ENCODE results near the gene SETDB1.

Gene SETDB1

GRCh38 chr1:150976879-150977694 lies 50.9 kb downstream of the SETDB1 start:
- DNase-seq = no peak

- peak; percentile 83 for DNase-seq
Observed at GRCh38 chr1:150979092-150980056, 53.2 kb downstream of the SETDB1 start.

- peak; percentile 72 for DNase-seq
Observed at GRCh38 chr1:150981177-150981804, 55.1 kb downstream of the SETDB1 start.

DNA sequence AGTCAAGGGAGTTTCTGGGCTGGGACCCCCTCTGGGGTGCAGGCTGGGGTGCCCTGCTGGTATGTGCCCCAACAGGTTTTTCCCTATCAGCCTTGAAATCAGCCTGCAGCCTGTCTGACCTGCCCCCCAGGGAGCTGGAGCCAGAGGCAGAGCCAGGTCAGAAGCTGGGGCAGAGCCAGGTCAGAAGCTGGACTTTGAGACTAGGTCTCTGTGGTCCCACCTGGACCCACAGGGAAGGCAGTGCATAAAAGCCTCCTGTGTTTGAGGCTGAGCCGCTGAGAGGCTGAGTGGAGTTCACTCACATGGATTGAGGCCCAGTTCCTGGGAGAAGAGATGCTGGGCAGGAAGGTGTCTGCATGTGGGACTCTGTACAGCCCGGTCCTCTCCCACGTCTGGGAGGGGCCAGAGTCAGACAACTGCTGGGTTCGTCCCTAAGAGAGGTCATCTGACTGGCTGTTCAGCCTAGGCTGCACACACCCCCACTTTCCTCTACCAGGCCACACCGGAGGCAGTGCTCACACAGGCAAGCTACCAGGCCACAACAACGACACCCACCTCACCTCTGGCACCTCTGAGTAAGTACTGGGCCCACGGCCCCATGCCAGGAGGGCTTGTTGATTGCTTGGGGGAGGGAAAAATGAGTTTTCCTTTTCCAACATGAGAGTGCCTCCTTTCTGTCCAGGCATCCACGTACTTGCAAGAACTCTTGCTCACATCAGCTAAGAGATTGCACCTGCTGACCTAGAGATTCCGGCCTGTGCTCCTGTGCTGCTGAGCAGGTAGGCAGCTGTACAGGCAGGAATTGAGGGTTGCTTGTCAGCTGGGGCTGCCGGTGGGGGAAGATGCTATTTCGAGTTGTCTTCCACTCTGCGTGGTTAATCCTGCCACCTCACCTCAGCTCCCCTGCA lies 55.9 kb downstream of the SETDB1 start, which contains the start of gene ANXA9:
Gene ANXA9, plus strand, starts transcription at position 488 of the 908 bp plus-strand sequence. CDS start 814 bp downstream, outside the sequence.
- no peak for DNase-seq

DNA sequence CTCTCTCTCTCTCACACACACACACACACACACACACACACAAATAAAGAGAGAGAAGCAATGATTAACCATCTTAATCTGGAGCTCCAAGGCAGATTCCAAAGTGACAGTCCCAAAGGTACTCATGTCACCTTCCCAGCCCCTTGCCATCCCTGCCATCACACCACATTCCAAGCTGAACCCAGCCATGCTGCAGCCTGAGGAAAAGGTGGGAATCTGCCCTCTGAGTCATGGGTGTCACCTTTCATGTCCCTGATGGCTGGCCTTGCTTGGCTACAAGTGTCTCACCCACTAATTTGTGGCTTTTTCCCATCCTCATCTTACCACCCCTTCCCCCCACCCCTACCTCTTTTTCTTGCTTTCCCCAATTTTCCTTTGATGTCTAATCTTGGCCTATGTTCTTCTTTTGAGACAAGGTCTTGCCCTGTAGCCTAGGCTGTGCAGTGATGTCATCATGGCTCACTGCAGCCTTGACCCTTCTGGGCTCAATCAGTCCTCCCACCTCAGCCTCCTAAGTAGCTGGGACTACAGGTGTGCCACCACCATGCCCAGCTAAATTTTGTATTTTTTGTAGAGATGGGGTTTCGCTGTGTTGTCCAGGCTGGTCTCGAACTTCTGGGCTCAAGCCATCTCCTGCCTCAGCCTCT lies 59.1 kb downstream of the SETDB1 start:
- DNase-seq = no peak

DNA sequence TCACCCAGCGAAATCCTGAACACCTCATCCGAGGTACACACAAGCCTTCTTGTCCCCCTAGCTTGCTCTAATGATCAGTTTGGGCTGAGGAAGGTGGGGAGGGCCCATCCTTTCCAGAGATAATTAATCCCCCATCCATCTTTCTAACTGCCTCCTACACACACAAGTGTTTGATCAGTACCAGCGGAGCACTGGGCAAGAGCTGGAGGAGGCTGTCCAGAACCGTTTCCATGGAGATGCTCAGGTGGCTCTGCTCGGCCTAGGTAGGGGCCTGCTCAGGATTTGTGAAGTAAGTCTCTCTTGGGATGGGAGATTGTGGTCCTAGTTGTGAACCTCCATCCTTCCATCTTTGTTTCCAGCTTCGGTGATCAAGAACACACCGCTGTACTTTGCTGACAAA lies 61.8 kb downstream of the SETDB1 start:
- DNase-seq = no peak

- DNase-seq = no peak
Observed at GRCh38 chr1:150992626-150993025, 66.5 kb downstream of the SETDB1 start.

GRCh38 chr1:150994248-150994647 lies 68.1 kb downstream of the SETDB1 start:
- DNase-seq = no peak

DNA sequence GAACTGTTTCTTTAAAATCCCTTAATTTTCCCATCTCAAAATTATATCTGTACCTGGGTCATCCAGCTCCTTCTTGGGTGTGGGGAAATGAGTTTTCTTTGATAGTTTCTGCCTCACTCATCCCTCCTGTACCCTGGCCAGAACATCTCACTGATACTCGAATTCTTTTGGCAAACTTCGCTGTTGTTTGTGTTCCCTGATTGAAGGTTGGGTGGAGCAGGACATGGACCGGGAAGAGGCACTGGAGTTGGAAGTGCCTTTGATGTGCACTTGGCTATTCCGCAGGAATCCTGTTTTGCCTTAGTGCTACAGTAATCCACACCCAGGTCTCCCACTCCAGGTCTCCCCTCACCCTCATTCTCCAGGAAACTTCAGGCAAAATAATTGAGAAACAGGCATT lies 69.3 kb downstream of the SETDB1 start:
- no peak for DNase-seq

DNA sequence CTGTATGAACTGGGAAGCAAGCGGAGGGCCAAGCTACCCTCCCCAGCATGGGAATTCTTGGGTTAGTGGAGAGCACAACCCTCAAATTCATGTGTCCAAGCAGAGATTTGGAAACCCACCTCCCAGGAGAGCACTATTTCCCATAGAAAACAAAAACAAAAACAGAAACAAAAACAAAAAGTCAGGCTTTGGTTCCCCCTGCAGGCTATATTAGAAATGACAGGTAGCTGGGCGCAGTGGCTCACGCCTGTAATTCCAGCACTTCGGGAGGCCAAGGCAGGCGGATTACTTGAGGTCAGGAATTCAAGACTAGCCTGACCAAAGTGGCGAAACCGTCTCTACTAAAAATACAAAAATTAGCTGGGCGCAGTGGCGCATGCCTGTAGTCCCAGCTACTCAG lies 69.7 kb downstream of the SETDB1 start:
- no peak for DNase-seq

- DNase-seq = no peak
Observed at GRCh38 chr1:150997126-150997872, 71.1 kb downstream of the SETDB1 start.

DNA sequence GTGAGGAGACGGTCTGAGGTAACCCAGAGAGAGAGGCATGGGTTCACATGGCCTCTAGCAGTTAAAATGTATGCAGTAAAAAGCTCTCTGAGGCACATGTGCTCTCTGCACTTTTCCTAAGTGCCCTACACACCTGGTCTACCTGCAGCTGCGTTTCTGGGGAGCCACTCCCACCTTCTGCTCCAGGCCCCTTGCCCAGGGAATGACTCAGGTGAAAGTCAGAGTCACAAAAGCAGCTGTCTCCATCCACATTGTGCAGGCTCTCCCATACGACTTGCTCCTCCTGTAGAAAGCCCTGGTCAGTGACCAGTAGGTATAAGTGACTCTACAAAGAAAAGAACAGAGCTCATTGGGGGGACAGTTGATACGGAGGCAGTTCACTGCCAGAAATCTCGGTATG lies 71.8 kb downstream of the SETDB1 start:
- no peak for DNase-seq

- DNase-seq = no peak
Observed at GRCh38 chr1:150999051-150999674, 73.0 kb downstream of the SETDB1 start.

DNA sequence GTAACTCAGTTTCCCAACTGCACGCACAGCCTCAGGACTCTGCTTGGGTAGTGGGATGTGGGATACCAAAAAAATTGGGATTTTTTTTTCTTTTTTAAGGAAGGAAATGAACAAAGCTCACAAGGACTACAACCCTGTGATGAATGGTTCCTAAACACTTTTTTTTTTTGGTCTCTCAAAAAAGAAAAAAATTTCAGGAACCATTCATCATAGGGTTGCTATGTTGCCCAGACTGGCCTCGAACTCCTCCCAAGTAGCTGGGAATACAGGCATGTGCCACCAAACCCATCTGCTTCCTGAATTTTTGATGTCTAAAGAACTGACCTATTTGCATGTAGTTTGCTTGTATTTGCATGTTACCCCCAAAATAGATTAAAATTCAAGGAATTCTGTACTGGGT lies 73.8 kb downstream of the SETDB1 start:
- no peak for DNase-seq

- DNase-seq = no peak
Observed at GRCh38 chr1:151000408-151000807, 74.2 kb downstream of the SETDB1 start.

GRCh38 chr1:151001602-151002001 lies 75.4 kb downstream of the SETDB1 start:
- no peak for DNase-seq

- DNase-seq = no peak
Observed at GRCh38 chr1:151002051-151002450, 75.9 kb downstream of the SETDB1 start.

GRCh38 chr1:151002611-151003010 lies 76.4 kb downstream of the SETDB1 start:
- DNase-seq = no peak

DNA sequence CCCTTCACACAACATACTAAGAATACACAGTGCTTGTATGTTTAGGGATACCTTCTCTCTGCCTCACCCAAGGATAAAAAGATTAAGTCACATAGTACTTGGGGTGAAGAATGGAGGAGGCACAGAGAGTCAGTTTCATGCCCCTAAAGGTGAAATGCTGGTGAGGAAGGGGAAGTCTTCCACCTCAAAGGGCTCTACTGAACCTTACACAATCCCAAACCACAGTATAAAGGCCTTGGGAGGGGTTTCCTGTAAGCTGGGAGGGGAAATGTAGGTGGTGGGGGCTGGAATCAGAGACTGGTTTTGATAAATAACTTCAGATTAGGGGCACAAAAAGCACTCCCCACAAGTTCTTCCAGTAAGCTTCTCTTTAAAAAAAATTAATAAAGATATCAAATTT lies 77.0 kb downstream of the SETDB1 start:
- DNase-seq = no peak

- no peak for DNase-seq
Observed at GRCh38 chr1:151005729-151006319, 79.7 kb downstream of the SETDB1 start.
